ENCODE results near the gene KEL.

KEL gene

DNA sequence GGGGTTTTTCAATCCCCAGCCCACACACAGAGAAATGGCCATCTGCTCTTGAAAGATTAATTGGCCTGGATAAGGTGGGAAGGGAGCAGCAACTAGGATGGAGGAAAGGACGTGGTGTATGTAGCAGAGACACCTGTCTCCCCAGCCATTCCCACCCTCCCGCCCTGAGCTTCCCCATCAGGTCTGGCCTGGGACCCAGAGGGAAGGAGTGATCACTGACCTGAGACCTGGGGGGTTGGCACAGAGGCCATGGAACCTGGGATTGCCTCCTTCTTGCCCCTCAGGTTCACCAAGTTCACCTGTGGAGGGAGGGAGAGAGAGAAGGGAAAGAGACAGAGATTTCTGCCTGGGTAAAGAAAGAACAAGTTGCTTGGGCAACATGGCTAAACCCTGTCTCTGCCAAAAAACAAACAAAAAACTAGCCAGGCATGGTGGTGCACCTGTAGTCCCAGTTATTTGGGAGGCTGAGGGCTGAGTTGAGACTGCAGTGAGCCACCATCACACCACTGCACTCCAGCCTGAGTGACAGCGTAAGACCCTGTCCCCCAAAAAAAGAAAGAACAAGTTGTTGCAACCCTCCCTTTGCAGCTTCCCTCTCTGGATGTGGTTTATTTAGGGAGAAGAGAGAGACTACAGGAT lies 65.3 kb downstream of the KEL start:
- no peak for DNase-seq

DNA sequence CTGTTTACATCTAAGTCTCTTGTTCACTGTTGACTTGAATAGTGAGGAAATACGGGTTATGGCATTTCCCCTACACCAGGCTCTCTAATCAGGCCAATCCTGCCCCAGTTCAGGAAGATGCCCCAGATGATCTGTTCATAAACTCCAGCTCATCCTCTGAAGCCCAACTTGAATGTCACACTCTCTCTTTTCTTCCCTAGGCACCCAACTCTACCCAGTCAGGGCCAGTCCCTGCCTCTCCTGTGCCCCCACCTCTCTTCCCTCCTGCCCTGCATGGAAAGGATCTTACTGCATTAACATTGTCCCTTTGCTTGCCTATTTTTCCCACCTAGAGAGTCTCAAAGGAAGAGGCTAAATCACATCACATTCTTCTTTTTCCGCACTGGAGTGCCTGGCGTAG lies 66.0 kb downstream of the KEL start:
- no peak for DNase-seq

DNA sequence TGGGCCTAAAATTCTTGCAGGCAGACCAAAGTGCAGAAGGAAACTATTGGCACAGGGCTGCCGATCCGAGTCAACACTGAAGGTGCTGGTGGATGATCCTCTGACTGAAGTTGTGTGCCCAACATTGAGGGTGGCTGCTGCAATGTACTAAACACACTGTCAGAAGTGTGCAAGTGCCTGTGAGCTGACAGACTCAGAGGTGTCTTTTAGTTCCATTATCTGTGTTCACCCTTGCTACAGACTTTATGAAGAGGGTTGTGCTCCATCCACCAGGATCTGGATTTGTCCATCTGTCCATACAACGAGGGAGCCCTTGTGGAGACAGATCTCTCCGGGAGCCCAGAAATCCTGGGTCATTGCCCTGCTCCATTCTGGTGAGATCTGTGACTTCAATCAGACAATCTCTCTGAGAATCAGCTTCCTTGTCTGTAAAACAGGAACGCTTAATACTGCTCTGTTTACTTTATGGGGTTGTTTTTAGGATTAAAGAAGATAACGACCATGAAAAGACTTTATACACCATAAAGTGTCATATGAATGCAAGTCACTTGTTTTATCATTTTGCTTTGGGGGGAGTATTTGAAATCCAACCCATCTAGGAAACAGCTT lies 67.1 kb downstream of the KEL start:
- no peak for DNase-seq

DNA sequence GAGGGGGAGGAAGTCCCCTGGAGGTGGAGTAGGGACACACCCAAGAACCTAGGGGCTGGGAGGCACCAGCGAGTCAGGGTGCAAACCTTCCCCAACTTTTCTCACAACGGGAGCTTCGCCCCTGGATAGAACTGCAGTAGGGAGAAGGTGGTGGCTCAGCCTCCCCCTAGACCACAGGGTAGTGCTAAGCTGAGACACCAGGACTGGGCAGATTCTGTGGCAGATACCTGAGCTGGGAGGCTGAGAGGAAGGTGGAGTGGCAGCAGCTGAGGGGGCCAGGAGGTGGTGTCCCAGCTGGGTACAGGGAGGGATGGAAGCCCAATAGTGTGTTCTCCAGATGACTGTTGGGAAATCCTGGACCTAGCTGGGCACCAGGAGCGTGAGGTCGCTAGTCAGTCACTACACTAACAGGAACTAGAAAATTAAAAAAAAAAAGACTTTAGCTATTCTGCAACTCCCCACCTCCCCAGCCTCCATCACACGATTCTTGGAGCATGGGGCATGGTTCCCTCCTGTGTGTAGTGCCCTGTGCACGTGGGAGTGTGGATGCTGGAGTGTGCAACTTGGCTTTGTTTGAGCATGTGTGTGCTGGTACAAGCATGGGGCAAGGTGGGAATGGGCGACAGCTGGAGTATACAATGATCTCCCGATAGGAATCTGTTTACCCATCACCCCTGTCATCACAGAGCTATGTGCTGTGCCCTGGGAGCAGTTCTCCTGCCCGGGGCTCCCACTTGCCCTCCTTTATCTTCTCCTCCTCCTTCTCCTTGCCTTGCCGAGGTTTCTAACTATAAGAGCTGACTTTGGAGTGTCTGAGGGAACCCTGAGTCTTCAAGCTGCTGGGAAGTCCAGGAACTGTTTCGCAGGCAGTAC lies 67.8 kb downstream of the KEL start:
- no peak for DNase-seq

DNA sequence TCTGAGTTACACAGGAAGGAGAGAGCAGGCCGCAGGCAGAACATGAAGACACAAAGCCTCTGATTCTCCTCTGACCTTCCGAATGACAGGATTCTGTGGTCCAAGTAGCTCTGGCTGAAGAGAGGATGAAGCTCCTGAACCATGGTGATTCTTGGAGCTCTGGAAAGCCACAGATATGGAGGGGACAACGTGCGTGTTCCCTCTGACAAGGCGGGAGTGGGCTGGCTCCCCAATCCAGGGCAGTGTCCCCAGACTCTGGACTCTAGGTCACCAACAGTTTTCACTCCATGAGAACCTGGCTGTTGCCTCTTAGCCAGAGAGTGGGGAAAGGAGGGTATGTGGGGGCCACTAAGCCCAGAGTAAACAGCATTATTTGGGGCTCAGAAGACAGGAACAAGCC lies 69.2 kb downstream of the KEL start:
- no peak for DNase-seq

DNA sequence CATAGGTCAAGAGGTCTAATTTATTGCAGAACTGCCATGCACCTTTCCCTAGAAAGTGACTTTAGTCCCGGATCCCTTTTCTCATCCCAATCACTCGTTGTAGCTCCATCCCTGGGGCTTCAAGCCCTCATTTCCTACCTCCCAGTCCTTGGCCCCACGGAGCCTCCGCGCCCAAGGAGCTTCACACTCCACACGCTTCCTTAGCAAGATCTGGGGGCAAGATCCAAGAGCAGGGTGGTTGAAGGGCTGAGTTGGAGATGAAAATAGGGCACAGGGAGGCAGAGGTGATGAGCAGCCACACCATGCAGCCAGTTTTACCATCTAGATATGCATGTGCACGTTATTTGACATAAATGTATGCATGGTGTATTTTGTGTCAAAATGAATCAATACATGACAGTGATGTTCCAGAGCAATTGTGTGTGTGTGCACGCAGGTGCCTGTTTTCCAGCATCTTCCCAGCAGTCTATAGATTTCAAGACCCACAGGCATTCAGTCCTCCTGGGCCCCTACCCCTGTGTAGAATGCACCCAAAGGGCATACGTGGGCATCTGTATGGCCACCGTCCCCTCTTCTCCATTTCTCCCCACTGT lies 70.6 kb downstream of the KEL start:
- DNase-seq: no peak
